GM12892 (cell line): ENCODE data around the gene CFL1.

ENCODE experiments used
- POLR2A ChIP-seq: IDR thresholded peaks from 2 replicates; pipeline ENCODE4 v1.6.1; 2011; ENCODE audit warnings: low read depth, low read length, control low read depth
- POLR2AphosphoS5 ChIP-seq: IDR thresholded peaks from 2 replicates; pipeline ENCODE4 v1.6.1; 2011; ENCODE audit warnings: low read depth, low read length, control low read depth
- TAF1 ChIP-seq: IDR thresholded peaks from 2 replicates; pipeline ENCODE4 v1.6.1; 2011; ENCODE audit warnings: low read depth, mild to moderate bottlenecking, control low read depth, low read length, borderline replicate concordance

- TF ChIP-seq POLR2A = no peak
- no peak for TF ChIP-seq POLR2AphosphoS5
- TF ChIP-seq TAF1 = no peak
These were observed 42.9 kb downstream of the CFL1 start for GRCh38 chr11:65814986-65815565.
